Keratinocyte (primary cell): ENCODE data around the gene OLR1. TPM values are rescaled to one million over a fixed set of nuclear protein-coding genes. Genes with fewer than 3 reads are reported as not detected.

Source experiments
- DNase-seq: peaks from one replicate; pipeline ENCODE4 v3.0.0-alpha.2; 2011; ENCODE audit warnings: low read depth, missing footprints, low spot score
- FAIRE-seq: peaks from 2 replicates; lab custom pipeline; 2011; peaks lifted over from hg19 to GRCh38; lab: Jason Lieb, UNC
- H2AFZ ChIP-seq: 2 replicates; pipeline ENCODE4 v1.6.0; 2012; ENCODE audit warnings: low read length, control low read depth, inconsistent platforms; ENCODE audit not compliant: control insufficient read depth
- H3K27ac ChIP-seq: 2 replicates; pipeline ENCODE4 v1.5.1; 2011; ENCODE audit warnings: low read length; ENCODE audit not compliant: control insufficient read depth, insufficient read depth
- H3K27me3 ChIP-seq: 3 replicates; pipeline ENCODE4 v1.6.0; 2011; ENCODE audit warnings: low read length; ENCODE audit not compliant: control insufficient read depth, insufficient read depth; ENCODE audit errors: extremely low read depth
- H3K36me3 ChIP-seq, 2 experiments: 2 replicates in 1 of 2; 3 replicates in 1 of 2; pipeline ENCODE4 v1.5.1; 2011; ENCODE audit warnings: low read length in 2 of 2, mild to moderate bottlenecking in 1 of 2; ENCODE audit not compliant: control insufficient read depth in 2 of 2, insufficient read depth in 2 of 2; ENCODE audit errors: extremely low read depth in 1 of 2
- H3K4me1 ChIP-seq: 3 replicates; pipeline ENCODE4 v1.5.1; 2011; ENCODE audit warnings: low read length; ENCODE audit not compliant: control insufficient read depth, insufficient read depth; ENCODE audit errors: extremely low read depth
- H3K4me2 ChIP-seq: 3 replicates; pipeline ENCODE4 v1.6.0; 2011; ENCODE audit warnings: low read depth, low read length; ENCODE audit not compliant: control insufficient read depth, insufficient read depth; ENCODE audit errors: extremely low read depth
- H3K4me3 ChIP-seq, 3 experiments: fragments of 200-600 bp in 1 of 3; sonication (generic) in 1 of 3; 2 replicates in 2 of 3; 3 replicates in 1 of 3; pipeline ENCODE4 v1.5.1; 2011 to 2016; ENCODE audit warnings: low read length in 3 of 3, mild to moderate bottlenecking in 3 of 3, control low read depth in 2 of 3, inconsistent platforms in 1 of 3, low read depth in 1 of 3, mixed read lengths in 1 of 3, mixed run types in 1 of 3, moderate library complexity in 1 of 3; ENCODE audit not compliant: control insufficient read depth in 2 of 3, insufficient read depth in 2 of 3; ENCODE audit errors: extremely low read depth in 1 of 3
- H3K79me2 ChIP-seq: 2 replicates; pipeline ENCODE4 v1.6.0; 2012; ENCODE audit warnings: low read length; ENCODE audit not compliant: control insufficient read depth, insufficient read depth
- H3K9ac ChIP-seq: 3 replicates; pipeline ENCODE4 v1.6.0; 2011; ENCODE audit warnings: low read length; ENCODE audit not compliant: control insufficient read depth, insufficient read depth; ENCODE audit errors: extremely low read depth
- H3K9me1 ChIP-seq: 3 replicates; pipeline ENCODE4 v1.6.0; 2011; ENCODE audit warnings: low read length; ENCODE audit not compliant: control insufficient read depth, insufficient read depth; ENCODE audit errors: extremely low read depth
- H3K9me3 ChIP-seq: 2 replicates; pipeline ENCODE4 v1.5.1; 2012; ENCODE audit warnings: low read depth, low read length; ENCODE audit not compliant: control insufficient read depth
- H4K20me1 ChIP-seq: 3 replicates; pipeline ENCODE4 v1.6.0; 2011; ENCODE audit warnings: low read length; ENCODE audit not compliant: control insufficient read depth, insufficient read depth; ENCODE audit errors: extremely low read depth
- CTCF ChIP-seq, 3 experiments: IDR thresholded peaks in 1 of 3; conservative IDR thresholded peaks in 1 of 3; optimal IDR thresholded peaks in 1 of 3; 2 replicates in 2 of 3; 3 replicates in 1 of 3; pipeline versions ENCODE3 to v1.5.1; 2011; ENCODE audit warnings: low read length in 3 of 3, mild to moderate bottlenecking in 3 of 3, moderate library complexity in 2 of 3, control low read depth in 1 of 3, inconsistent platforms in 1 of 3; ENCODE audit not compliant: insufficient read depth in 2 of 3; ENCODE audit errors: extremely low read depth in 1 of 3
- EZH2 ChIP-seq: IDR thresholded peaks from one replicate; pipeline ENCODE4 v1.6.1; 2012; ENCODE audit warnings: inconsistent platforms, mild to moderate bottlenecking, low read length, moderate library complexity
- dilution Hi-C: fragments of 300-500 bp; cut with MboI; formaldehyde crosslinking; loops from one replicate; pipeline ENCODE4 v1.7.0; 2020; ENCODE audit warnings: low sequenced_read_pairs; ENCODE audit not compliant: extremely low pct_ligation_motif_present
- polyA plus RNA-seq, 5 experiments: library from polyadenylated mRNA; depleted of rRNA in 3 of 5; stranded (reverse) in 3 of 5; stranded (forward) in 1 of 5; unstranded in 1 of 5; fragments of >200 nt; gene quantifications; 1 replicate in 1 of 5; 2 replicates in 3 of 5; 3 replicates in 1 of 5; pipeline versions ENCODE4 v1.2.1 to v1.2.3, GENCODE V29; 2011 to 2012; ENCODE audit warnings: missing spikeins in 2 of 5, low read depth in 1 of 5, low replicate concordance in 1 of 5

Gene OLR1
- polyA plus RNA-seq, 1 donor (not counting 4 experiments of a cell fraction or from before 2014, with no cell fraction given): 0.17 TPM

GRCh38 chr12:10128687-10129086, 43.2 kb downstream of the OLR1 start:
- dilution Hi-C loops: no loop called here
- Histone ChIP-seq H2AFZ (no peak overlapping the region), H3K79me2 (no peaks in the 10 kb centered on the region), H3K36me3 (no peaks in the 10 kb centered on the region), H3K27me3 (no peaks in the 10 kb centered on the region), H3K27ac (no peak overlapping the region), H3K9ac (no peak overlapping the region), H4K20me1 (no peaks in the 10 kb centered on the region), H3K9me3 (no peaks in the 10 kb centered on the region), H3K9me1 (no peaks in the 10 kb centered on the region), H3K4me2 (no peak overlapping the region), H3K4me1 (peaks cover 4% of the 10 kb centered on the region), H3K4me3 (no peak overlapping the region)
- DNase-seq (no peak), FAIRE-seq (no peak)
- TF ChIP-seq CTCF (optimal IDR thresholded peaks at IDR 0.05 in 1 of 3, IDR thresholded peaks at IDR 0.05 in 1 of 3, conservative IDR thresholded peaks at IDR 0.05 in 1 of 3; ENCODE audit: extremely low read depth in 1 of 3, insufficient read depth in 2 of 3, low read length in 3 of 3) (no peak), EZH2 (no peak)

- Histone ChIP-seq H3K4me2 (no peak overlapping the region), H3K4me1 (peaks cover 4% of the 10 kb centered on the region), H4K20me1 (no peaks in the 10 kb centered on the region), H3K4me3 (no peak overlapping the region), H2AFZ (no peak overlapping the region), H3K9me3 (no peaks in the 10 kb centered on the region), H3K36me3 (no peaks in the 10 kb centered on the region), H3K79me2 (no peaks in the 10 kb centered on the region), H3K9ac (no peak overlapping the region), H3K27ac (no peak overlapping the region), H3K27me3 (no peaks in the 10 kb centered on the region), H3K9me1 (no peaks in the 10 kb centered on the region)
- FAIRE-seq (no peak), DNase-seq (no peak)
- dilution Hi-C loops: no loop called here
- TF ChIP-seq EZH2 (no peak), CTCF (optimal IDR thresholded peaks at IDR 0.05 in 1 of 3, IDR thresholded peaks at IDR 0.05 in 1 of 3, conservative IDR thresholded peaks at IDR 0.05 in 1 of 3; ENCODE audit: extremely low read depth in 1 of 3, insufficient read depth in 2 of 3, low read length in 3 of 3) (no peak)
These were observed 45.5 kb downstream of the OLR1 start for GRCh38 chr12:10126413-10126812.
